ENCODE data around the gene NXNL1. TPM values are rescaled to one million over a fixed set of nuclear protein-coding genes. Genes with fewer than 3 reads are reported as not detected.

Gene NXNL1
- total and polyA plus RNA-seq, 2 of the 13 experiments (the other 11 are each of a cell fraction or from before 2014, with no cell fraction given) = not detected

DNA sequence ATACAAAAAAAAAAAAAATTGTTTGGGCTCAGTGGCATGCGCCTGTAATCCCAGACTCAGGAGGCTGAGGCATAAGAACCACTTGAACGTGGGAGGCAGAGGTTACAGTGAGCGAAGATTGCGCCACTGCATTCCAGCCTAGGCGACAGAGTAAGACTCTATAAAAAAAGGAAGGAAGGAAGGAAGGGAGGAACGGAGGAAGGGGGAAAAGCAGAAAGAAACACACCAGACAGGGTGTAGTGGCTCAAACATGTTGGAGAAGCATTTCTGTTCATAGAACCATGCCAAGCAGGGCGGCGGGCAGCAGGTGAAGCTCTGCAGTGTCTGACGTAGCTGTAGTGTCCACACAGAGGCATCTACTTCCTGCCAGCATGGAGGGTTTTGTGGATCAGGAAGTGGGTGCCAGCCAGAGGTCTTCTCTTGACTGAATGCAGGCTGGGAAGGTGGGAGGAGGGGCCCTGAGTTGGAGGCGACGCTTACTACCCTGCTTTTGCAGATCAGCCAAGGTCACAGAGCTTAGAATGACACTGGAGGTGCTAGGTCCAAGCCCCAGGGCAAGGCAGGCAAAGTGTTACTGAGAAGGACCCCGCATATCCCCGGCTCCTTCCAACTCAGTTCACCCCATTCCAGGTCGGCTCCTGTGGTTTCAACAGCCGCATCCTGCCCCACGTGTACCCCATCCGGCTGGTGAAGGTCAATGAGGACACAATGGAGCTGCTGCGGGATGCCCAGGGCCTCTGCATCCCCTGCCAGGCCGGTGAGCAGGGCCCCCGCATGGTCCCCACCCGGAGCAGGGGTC lies 39.1 kb upstream of the NXNL1 start (continued):
- TF ChIP-seq, protein P1, sequence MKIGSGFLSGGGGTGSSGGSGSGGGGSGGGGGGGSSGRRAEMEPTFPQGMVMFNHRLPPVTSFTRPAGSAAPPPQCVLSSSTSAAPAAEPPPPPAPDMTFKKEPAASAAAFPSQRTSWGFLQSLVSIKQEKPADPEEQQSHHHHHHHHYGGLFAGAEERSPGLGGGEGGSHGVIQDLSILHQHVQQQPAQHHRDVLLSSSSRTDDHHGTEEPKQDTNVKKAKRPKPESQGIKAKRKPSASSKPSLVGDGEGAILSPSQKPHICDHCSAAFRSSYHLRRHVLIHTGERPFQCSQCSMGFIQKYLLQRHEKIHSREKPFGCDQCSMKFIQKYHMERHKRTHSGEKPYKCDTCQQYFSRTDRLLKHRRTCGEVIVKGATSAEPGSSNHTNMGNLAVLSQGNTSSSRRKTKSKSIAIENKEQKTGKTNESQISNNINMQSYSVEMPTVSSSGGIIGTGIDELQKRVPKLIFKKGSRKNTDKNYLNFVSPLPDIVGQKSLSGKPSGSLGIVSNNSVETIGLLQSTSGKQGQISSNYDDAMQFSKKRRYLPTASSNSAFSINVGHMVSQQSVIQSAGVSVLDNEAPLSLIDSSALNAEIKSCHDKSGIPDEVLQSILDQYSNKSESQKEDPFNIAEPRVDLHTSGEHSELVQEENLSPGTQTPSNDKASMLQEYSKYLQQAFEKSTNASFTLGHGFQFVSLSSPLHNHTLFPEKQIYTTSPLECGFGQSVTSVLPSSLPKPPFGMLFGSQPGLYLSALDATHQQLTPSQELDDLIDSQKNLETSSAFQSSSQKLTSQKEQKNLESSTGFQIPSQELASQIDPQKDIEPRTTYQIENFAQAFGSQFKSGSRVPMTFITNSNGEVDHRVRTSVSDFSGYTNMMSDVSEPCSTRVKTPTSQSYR (CRISPR knock-in tag; IDR thresholded peaks at IDR 0.05; ENCODE audit: borderline replicate concordance) = 0 out of 2 replicates have a peak, but pooled peaks have one; percentile 24
- TF ChIP-seq HHEX (CRISPR knock-in tag; IDR thresholded peaks at IDR 0.05) (no peak), GABPB1 (CRISPR knock-in tag; IDR thresholded peaks at IDR 0.05) (peak; percentile 16; the same call in 1 of the 2 replicates), TMF1 (CRISPR knock-in tag; IDR thresholded peaks at IDR 0.05; ENCODE audit: low read depth) (no peak), ZNF772 (CRISPR knock-in tag; IDR thresholded peaks at IDR 0.05) (no peak), ZNF629 (CRISPR knock-in tag; conservative IDR thresholded peaks at IDR 0.05) (no peak), CREB1 (IDR thresholded peaks at IDR 0.05) (no peak), CREB1 (CRISPR knock-in tag; IDR thresholded peaks at IDR 0.05) (0 out of 2 replicates have a peak, but pooled peaks have one; percentile 1), HOXA3 (CRISPR knock-in tag; IDR thresholded peaks at IDR 0.05) (peak; percentile 14; the same call in 1 of the 2 replicates), TEAD2 (CRISPR knock-in tag; IDR thresholded peaks at IDR 0.05) (no peak), ATF7-NPFF (CRISPR knock-in tag; IDR thresholded peaks at IDR 0.05; ENCODE audit: low read depth) (no peak), GABPA (IDR thresholded peaks at IDR 0.05; ENCODE audit: low read depth, low read length) (no peak), GABPA (CRISPR knock-in tag; IDR thresholded peaks at IDR 0.05; ENCODE audit: low read depth) (peak; percentile 61)
- TF ChIP-seq, protein P2, sequence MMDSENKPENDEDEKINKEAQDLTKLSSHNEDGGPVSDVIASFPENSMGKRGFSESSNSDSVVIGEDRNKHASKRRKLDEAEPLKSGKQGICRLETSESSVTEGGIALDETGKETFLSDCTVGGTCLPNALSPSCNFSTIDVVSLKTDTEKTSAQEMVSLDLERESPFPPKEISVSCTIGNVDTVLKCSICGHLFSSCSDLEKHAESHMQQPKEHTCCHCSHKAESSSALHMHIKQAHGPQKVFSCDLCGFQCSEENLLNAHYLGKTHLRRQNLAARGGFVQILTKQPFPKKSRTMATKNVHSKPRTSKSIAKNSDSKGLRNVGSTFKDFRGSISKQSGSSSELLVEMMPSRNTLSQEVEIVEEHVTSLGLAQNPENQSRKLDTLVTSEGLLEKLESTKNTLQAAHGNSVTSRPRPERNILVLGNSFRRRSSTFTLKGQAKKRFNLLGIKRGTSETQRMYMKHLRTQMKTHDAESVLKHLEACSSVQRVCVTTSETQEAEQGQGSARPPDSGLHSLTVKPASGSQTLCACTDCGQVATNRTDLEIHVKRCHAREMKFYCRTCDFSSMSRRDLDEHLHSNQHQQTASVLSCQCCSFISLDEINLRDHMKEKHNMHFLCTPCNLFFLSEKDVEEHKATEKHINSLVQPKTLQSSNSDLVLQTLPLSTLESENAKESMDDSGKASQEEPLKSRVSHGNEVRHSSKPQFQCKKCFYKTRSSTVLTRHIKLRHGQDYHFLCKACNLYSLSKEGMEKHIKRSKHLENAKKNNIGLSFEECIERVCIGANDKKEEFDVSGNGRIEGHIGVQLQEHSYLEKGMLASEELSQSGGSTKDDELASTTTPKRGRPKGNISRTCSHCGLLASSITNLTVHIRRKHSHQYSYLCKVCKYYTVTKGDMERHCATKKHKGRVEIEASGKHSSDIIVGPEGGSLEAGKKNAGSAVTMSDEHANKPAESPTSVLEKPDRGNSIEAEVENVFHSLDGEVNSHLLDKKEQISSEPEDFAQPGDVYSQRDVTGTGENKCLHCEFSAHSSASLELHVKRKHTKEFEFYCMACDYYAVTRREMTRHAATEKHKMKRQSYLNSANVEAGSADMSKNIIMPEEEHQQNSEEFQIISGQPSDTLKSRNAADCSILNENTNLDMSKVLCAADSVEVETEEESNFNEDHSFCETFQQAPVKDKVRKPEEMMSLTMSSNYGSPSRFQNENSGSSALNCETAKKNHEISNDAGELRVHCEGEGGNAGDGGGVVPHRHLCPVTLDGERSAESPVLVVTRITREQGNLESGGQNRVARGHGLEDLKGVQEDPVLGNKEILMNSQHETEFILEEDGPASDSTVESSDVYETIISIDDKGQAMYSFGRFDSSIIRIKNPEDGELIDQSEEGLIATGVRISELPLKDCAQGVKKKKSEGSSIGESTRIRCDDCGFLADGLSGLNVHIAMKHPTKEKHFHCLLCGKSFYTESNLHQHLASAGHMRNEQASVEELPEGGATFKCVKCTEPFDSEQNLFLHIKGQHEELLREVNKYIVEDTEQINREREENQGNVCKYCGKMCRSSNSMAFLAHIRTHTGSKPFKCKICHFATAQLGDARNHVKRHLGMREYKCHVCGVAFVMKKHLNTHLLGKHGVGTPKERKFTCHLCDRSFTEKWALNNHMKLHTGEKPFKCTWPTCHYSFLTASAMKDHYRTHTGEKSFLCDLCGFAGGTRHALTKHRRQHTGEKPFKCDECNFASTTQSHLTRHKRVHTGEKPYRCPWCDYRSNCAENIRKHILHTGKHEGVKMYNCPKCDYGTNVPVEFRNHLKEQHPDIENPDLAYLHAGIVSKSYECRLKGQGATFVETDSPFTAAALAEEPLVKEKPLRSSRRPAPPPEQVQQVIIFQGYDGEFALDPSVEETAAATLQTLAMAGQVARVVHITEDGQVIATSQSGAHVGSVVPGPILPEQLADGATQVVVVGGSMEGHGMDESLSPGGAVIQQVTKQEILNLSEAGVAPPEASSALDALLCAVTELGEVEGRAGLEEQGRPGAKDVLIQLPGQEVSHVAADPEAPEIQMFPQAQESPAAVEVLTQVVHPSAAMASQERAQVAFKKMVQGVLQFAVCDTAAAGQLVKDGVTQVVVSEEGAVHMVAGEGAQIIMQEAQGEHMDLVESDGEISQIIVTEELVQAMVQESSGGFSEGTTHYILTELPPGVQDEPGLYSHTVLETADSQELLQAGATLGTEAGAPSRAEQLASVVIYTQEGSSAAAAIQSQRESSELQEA (CRISPR knock-in tag; IDR thresholded peaks at IDR 0.05; ENCODE audit: not compliant biosample characterization) = no peak
- TF ChIP-seq, protein P3, sequence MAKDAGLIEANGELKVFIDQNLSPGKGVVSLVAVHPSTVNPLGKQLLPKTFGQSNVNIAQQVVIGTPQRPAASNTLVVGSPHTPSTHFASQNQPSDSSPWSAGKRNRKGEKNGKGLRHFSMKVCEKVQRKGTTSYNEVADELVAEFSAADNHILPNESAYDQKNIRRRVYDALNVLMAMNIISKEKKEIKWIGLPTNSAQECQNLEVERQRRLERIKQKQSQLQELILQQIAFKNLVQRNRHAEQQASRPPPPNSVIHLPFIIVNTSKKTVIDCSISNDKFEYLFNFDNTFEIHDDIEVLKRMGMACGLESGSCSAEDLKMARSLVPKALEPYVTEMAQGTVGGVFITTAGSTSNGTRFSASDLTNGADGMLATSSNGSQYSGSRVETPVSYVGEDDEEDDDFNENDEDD (CRISPR knock-in tag; IDR thresholded peaks at IDR 0.05; ENCODE audit: borderline replicate concordance) = no peak
- TF ChIP-seq, protein P4, sequence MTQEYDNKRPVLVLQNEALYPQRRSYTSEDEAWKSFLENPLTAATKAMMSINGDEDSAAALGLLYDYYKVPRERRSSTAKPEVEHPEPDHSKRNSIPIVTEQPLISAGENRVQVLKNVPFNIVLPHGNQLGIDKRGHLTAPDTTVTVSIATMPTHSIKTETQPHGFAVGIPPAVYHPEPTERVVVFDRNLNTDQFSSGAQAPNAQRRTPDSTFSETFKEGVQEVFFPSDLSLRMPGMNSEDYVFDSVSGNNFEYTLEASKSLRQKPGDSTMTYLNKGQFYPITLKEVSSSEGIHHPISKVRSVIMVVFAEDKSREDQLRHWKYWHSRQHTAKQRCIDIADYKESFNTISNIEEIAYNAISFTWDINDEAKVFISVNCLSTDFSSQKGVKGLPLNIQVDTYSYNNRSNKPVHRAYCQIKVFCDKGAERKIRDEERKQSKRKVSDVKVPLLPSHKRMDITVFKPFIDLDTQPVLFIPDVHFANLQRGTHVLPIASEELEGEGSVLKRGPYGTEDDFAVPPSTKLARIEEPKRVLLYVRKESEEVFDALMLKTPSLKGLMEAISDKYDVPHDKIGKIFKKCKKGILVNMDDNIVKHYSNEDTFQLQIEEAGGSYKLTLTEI (CRISPR knock-in tag; conservative IDR thresholded peaks at IDR 0.05) = no peak

Measured in HepG2 (cell line).